ENCODE results near the gene IL6. TPM values are rescaled to one million over a fixed set of nuclear protein-coding genes. Genes with fewer than 3 reads are reported as not detected.

Gene IL6
- total and polyA plus RNA-seq, 10 of the 15 experiments (the other 5 are each of a cell fraction or from before 2014, with no cell fraction given): not detected

DNA sequence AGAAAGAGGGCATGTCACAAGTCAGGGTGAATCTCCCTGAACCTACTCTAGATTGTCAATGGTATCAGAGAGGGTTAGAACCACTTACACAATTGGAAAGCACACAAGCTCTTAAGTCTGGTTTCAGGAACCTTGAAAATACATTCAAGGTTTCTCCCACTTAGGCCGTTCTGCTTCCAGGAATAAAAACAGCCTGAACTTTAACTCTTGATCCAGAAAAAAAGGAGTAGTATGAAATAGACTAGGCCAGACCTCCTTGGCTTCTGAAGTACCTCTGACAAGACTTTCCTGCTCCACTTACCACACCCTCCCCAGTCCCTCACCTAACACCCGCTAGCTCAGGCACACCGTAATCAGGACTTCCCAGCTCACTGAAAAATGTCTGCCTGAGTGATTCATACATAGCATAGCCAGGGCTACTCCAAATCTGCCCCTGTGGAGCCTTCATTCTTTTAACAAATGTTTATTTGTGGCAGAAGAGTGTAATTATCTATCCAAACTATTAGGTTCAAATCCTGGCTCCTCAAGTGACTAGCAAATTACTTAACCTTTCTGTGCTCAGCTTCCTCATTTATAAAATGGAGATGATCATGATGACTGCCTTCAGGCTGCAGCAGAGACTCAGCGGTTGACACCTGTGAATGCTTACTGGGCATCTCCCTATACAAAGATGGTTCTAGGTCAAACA lies 30.3 kb upstream of the IL6 start (continued):
- TF ChIP-seq, protein P1, sequence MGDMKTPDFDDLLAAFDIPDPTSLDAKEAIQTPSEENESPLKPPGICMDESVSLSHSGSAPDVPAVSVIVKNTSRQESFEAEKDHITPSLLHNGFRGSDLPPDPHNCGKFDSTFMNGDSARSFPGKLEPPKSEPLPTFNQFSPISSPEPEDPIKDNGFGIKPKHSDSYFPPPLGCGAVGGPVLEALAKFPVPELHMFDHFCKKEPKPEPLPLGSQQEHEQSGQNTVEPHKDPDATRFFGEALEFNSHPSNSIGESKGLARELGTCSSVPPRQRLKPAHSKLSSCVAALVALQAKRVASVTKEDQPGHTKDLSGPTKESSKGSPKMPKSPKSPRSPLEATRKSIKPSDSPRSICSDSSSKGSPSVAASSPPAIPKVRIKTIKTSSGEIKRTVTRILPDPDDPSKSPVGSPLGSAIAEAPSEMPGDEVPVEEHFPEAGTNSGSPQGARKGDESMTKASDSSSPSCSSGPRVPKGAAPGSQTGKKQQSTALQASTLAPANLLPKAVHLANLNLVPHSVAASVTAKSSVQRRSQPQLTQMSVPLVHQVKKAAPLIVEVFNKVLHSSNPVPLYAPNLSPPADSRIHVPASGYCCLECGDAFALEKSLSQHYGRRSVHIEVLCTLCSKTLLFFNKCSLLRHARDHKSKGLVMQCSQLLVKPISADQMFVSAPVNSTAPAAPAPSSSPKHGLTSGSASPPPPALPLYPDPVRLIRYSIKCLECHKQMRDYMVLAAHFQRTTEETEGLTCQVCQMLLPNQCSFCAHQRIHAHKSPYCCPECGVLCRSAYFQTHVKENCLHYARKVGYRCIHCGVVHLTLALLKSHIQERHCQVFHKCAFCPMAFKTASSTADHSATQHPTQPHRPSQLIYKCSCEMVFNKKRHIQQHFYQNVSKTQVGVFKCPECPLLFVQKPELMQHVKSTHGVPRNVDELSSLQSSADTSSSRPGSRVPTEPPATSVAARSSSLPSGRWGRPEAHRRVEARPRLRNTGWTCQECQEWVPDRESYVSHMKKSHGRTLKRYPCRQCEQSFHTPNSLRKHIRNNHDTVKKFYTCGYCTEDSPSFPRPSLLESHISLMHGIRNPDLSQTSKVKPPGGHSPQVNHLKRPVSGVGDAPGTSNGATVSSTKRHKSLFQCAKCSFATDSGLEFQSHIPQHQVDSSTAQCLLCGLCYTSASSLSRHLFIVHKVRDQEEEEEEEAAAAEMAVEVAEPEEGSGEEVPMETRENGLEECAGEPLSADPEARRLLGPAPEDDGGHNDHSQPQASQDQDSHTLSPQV (IDR thresholded peaks at IDR 0.05): no peak
- TF ChIP-seq JUNB (IDR thresholded peaks at IDR 0.05) (no peak), BACH1 (IDR thresholded peaks at IDR 0.05; ENCODE audit: borderline replicate concordance) (no peak), RUNX3 (IDR thresholded peaks at IDR 0.05; ENCODE audit: low read length) (no peak), ZBED1 (IDR thresholded peaks at IDR 0.05; ENCODE audit: borderline replicate concordance) (no peak), EGR1 (IDR thresholded peaks at IDR 0.05; ENCODE audit: borderline replicate concordance in 1 of 2, low read depth in 2 of 2, low read length in 2 of 2) (no peak)
- TF ChIP-seq, protein P2, sequence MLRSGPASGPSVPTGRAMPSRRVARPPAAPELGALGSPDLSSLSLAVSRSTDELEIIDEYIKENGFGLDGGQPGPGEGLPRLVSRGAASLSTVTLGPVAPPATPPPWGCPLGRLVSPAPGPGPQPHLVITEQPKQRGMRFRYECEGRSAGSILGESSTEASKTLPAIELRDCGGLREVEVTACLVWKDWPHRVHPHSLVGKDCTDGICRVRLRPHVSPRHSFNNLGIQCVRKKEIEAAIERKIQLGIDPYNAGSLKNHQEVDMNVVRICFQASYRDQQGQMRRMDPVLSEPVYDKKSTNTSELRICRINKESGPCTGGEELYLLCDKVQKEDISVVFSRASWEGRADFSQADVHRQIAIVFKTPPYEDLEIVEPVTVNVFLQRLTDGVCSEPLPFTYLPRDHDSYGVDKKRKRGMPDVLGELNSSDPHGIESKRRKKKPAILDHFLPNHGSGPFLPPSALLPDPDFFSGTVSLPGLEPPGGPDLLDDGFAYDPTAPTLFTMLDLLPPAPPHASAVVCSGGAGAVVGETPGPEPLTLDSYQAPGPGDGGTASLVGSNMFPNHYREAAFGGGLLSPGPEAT (IDR thresholded peaks at IDR 0.05; ENCODE audit: low read depth): no peak
- TF ChIP-seq, protein P3, sequence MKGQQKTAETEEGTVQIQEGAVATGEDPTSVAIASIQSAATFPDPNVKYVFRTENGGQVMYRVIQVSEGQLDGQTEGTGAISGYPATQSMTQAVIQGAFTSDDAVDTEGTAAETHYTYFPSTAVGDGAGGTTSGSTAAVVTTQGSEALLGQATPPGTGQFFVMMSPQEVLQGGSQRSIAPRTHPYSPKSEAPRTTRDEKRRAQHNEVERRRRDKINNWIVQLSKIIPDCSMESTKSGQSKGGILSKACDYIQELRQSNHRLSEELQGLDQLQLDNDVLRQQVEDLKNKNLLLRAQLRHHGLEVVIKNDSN (IDR thresholded peaks at IDR 0.05; ENCODE audit: borderline replicate concordance, extremely low read length, insufficient read depth, low read depth, low read length): no peak
- TF ChIP-seq, protein P4, sequence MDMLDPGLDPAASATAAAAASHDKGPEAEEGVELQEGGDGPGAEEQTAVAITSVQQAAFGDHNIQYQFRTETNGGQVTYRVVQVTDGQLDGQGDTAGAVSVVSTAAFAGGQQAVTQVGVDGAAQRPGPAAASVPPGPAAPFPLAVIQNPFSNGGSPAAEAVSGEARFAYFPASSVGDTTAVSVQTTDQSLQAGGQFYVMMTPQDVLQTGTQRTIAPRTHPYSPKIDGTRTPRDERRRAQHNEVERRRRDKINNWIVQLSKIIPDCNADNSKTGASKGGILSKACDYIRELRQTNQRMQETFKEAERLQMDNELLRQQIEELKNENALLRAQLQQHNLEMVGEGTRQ (IDR thresholded peaks at IDR 0.05; ENCODE audit: borderline replicate concordance, low read depth, low read length): no peak
- TF ChIP-seq, protein P5, sequence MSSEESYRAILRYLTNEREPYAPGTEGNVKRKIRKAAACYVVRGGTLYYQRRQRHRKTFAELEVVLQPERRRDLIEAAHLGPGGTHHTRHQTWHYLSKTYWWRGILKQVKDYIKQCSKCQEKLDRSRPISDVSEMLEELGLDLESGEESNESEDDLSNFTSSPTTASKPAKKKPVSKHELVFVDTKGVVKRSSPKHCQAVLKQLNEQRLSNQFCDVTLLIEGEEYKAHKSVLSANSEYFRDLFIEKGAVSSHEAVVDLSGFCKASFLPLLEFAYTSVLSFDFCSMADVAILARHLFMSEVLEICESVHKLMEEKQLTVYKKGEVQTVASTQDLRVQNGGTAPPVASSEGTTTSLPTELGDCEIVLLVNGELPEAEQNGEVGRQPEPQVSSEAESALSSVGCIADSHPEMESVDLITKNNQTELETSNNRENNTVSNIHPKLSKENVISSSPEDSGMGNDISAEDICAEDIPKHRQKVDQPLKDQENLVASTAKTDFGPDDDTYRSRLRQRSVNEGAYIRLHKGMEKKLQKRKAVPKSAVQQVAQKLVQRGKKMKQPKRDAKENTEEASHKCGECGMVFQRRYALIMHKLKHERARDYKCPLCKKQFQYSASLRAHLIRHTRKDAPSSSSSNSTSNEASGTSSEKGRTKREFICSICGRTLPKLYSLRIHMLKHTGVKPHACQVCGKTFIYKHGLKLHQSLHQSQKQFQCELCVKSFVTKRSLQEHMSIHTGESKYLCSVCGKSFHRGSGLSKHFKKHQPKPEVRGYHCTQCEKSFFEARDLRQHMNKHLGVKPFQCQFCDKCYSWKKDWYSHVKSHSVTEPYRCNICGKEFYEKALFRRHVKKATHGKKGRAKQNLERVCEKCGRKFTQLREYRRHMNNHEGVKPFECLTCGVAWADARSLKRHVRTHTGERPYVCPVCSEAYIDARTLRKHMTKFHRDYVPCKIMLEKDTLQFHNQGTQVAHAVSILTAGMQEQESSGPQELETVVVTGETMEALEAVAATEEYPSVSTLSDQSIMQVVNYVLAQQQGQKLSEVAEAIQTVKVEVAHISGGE (CRISPR knock-in tag; IDR thresholded peaks at IDR 0.05): no peak
